Activated B cell treated with CpG ODN at 0.5 μM for 24 hours (primary cell): Measurements from ENCODE around the gene CLCN6. TPM values are rescaled to one million over a fixed set of nuclear protein-coding genes. Genes with fewer than 3 reads are reported as not detected.

Experiments
- ATAC-seq: fragments of 200-7000 bp; cut with Tn5 transposase; one replicate; pipeline ENCODE4 v1.10.0; 2021; ENCODE audit warnings: low read depth, mild to moderate bottlenecking, moderate library complexity
- CTCF ChIA-PET: fragments of 350-600 bp; sonication (Branson Sonifier 250); formaldehyde crosslinking; loops from one replicate; lab custom pipeline; 2021; ENCODE audit warnings: antibody characterized with exemption; lab: Charles Lee
- POLR2A ChIA-PET: fragments of 350-600 bp; sonication (Branson Sonifier 250); formaldehyde crosslinking; loops from one replicate; lab custom pipeline; 2021; ENCODE audit warnings: antibody characterized with exemption; lab: Charles Lee
- DNase-seq: peaks from one replicate; pipeline ENCODE4 v3.0.0; 2022
- H3K27ac Mint-ChIP-seq: one replicate; pipeline ENCODE4 v1.8.0; 2020; ENCODE audit warnings: mixed read lengths
- H3K27me3 Mint-ChIP-seq: one replicate; pipeline ENCODE4 v1.8.0; 2021; ENCODE audit warnings: mixed read lengths
- H3K36me3 Mint-ChIP-seq: one replicate; pipeline ENCODE4 v1.8.0; 2021; ENCODE audit warnings: low read depth, mixed read lengths
- H3K4me1 Mint-ChIP-seq: one replicate; pipeline ENCODE4 v1.8.0; 2021; ENCODE audit warnings: mixed read lengths
- H3K4me3 Mint-ChIP-seq: one replicate; pipeline ENCODE4 v1.8.0; 2020; ENCODE audit warnings: mild to moderate bottlenecking, mixed read lengths
- H3K9me3 Mint-ChIP-seq: one replicate; pipeline ENCODE4 v1.8.0; 2020; ENCODE audit warnings: mixed read lengths
- intact Hi-C: fragments of 100-400 bp; cut with micrococcal nuclease; formaldehyde crosslinking; loops from one replicate; pipeline ENCODE4 v1.15.1; 2024
- total RNA-seq: library from RNA; stranded (reverse); gene quantifications from 2 replicates; pipeline ENCODE4 v1.2.3, GENCODE V29; 2022
- TF ChIP-seq, protein P1 (sequence below): fragments of 200-600 bp; IDR thresholded peaks from one replicate; pipeline ENCODE4 v1.8.0; 2022; ENCODE audit warnings: antibody characterized with exemption, mild to moderate bottlenecking

CLCN6 gene
- total RNA-seq, 1 donor from 2014 or later, result 79.6 TPM

DNA sequence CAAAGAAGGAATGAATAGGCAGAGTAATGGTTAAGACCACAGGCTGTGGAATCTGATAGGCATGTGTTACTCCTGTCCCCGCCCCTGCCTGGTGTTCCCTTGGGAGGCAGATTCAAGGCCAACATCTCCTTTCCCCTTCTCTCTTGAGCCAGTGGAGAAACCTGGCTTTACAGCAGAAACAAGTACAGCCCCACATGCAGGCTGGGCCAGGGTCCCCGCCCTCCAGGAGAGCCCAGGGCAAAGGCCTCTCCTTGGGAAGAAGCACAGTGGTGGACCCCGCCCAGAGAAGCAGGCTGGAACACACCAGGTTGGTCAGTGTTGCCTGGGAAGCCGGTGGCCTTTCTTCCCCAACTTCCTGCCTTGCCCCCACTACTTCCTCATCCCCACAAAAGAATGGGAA is 37.2 kb upstream of the CLCN6 start:
- intact Hi-C loops, result no loop called here
- TF ChIP-seq, protein P1, sequence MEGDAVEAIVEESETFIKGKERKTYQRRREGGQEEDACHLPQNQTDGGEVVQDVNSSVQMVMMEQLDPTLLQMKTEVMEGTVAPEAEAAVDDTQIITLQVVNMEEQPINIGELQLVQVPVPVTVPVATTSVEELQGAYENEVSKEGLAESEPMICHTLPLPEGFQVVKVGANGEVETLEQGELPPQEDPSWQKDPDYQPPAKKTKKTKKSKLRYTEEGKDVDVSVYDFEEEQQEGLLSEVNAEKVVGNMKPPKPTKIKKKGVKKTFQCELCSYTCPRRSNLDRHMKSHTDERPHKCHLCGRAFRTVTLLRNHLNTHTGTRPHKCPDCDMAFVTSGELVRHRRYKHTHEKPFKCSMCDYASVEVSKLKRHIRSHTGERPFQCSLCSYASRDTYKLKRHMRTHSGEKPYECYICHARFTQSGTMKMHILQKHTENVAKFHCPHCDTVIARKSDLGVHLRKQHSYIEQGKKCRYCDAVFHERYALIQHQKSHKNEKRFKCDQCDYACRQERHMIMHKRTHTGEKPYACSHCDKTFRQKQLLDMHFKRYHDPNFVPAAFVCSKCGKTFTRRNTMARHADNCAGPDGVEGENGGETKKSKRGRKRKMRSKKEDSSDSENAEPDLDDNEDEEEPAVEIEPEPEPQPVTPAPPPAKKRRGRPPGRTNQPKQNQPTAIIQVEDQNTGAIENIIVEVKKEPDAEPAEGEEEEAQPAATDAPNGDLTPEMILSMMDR, result no peak
- ATAC-seq (no peak), DNase-seq (no peak)
- Mint-ChIP-seq H3K4me1 (peaks cover 4% of the 10 kb centered on the region), H3K27me3 (peaks cover 1% of the 10 kb centered on the region), H3K9me3 (no peaks in the 10 kb centered on the region), H3K4me3 (no peak overlapping the region), H3K36me3 (no peaks in the 10 kb centered on the region), H3K27ac (no peak overlapping the region)
- ChIA-PET CTCF (no interaction called here), POLR2A (no interaction called here)

DNA sequence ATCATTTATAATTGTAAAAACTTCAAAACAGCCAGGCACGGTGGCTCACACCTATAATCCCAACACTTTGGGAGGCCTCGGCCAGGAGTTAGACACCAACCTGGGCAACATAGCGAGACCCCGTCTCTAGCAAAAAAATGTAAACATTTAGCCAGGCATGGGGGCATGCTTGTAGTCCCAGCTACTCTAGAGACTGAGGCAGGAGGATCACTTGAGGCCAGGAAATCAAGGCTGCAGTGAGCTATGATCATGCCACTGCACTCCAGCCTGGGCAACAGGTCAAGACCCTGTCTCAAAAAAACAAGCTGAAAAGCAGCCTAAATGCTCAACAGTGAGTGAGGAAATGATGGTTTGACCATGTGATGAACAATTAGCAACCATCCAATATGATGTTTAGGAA is 36.7 kb upstream of the CLCN6 start:
- Mint-ChIP-seq H3K4me1 (peaks cover 4% of the 10 kb centered on the region), H3K36me3 (no peaks in the 10 kb centered on the region), H3K27me3 (peaks cover 1% of the 10 kb centered on the region), H3K9me3 (no peaks in the 10 kb centered on the region), H3K4me3 (no peak overlapping the region), H3K27ac (no peak overlapping the region)
- intact Hi-C loops, result no loop called here
- POLR2A ChIA-PET, result no interaction called here
- DNase-seq, result no peak
- TF ChIP-seq, protein P1, result no peak
- ATAC-seq, result no peak
- CTCF ChIA-PET, result no interaction called here

DNA sequence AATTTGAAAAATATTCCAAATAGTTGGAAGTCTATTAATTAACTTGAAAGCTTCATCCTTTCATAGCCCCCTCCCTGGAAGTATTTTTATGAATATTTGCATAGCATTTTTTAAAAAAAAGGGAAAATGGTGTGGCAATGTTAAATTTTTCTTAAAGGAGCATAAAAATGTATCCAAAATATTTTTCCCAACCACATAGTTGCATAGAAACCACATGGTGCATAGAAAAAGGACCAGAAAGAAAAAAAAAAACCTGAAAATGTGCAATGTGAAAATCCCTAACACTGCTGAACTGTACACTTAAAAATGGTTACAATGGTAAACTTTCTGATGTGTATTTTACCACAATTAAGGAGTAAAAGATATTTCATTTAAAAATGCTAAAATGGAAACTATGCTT is 36.0 kb upstream of the CLCN6 start:
- no peak for DNase-seq
- POLR2A ChIA-PET, result interaction anchor here (0.6 kb wide), 1 partner anchor 45 kb away, joined by 4 read pairs; no protein-coding TSS in a partner anchor
- CTCF ChIA-PET, result no interaction called here
- Mint-ChIP-seq H3K4me1 (peaks cover 4% of the 10 kb centered on the region), H3K27me3 (peaks cover 1% of the 10 kb centered on the region), H3K4me3 (no peak overlapping the region), H3K36me3 (no peaks in the 10 kb centered on the region), H3K27ac (no peak overlapping the region), H3K9me3 (no peaks in the 10 kb centered on the region)
- TF ChIP-seq, protein P1, result no peak
- intact Hi-C loops, result no loop called here
- ATAC-seq, result no peak

DNA sequence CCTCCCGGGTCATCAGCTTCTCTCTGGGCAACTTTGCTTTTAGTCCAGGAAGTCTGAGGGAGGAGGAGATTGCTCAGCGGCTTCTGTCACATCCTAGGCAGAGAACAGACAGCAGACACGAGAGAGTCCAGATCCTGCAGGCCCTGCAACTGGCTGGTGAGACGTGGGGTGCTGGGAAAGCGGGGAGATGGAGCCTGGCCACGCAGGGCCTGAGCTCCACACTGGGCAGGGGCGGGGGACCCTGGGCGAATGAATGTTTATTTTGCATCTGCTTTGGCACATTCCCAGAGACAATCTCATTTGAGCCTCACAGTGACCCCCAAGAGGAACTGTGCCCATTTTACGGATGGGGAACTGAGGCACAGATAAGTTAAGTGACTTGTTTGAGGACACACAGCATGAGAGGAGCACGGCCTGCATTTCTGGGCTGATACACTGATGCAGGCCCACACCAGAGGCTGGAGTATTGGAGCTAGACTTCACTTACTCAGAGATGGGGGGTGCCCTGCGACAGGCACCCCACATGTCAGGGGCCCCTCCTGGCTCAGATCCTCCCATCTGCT is 34.4 kb upstream of the CLCN6 start:
- Mint-ChIP-seq H3K4me1 (peaks cover 4% of the 10 kb centered on the region), H3K9me3 (no peaks in the 10 kb centered on the region), H3K36me3 (no peaks in the 10 kb centered on the region), H3K27me3 (no peaks in the 10 kb centered on the region), H3K4me3 (no peak overlapping the region), H3K27ac (no peak overlapping the region)
- ATAC-seq (no peak), DNase-seq (no peak)
- intact Hi-C loops, result no loop called here
- CTCF ChIA-PET, result no interaction called here
- POLR2A ChIA-PET, result interaction anchor here (1.0 kb wide), 1 partner anchor 137 kb away, joined by 3 read pairs; no protein-coding TSS in a partner anchor
- TF ChIP-seq, protein P1, result no peak

DNA sequence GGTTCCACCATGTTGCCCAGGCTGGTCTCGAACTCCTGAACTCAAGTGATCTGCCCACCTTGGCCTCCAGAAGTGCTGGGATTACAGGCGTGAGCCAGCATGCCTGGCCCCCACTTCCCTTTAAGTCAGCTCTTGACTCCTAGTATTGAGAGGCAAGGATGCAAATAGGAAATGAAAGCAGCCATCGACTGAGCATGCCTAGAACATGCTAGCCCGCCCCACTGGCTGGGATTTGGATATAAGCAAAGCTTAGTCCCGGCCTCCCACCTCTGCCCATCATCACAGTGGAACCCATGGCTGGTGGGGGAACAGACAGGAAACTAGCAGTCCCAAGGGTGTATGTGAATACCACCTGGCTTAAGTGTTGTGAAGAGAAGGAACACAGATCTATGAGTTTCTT is 33.5 kb upstream of the CLCN6 start:
- POLR2A ChIA-PET, result no interaction called here
- CTCF ChIA-PET, result no interaction called here
- intact Hi-C loops, result no loop called here
- H3K9me3 Mint-ChIP-seq, result no peaks in the 10 kb centered on the region
- no peak overlapping the region for H3K27ac Mint-ChIP-seq
- ATAC-seq (no peak), DNase-seq (no peak)
- TF ChIP-seq, protein P1, result no peak
- no peaks in the 10 kb centered on the region for H3K27me3 Mint-ChIP-seq
- peaks cover 4% of the 10 kb centered on the region for H3K4me1 Mint-ChIP-seq
- H3K36me3 Mint-ChIP-seq, result no peaks in the 10 kb centered on the region
- no peak overlapping the region for H3K4me3 Mint-ChIP-seq
